GM19397 (cell line): ENCODE results near the gene HDAC2.
"Not testable (repeated sequence)": the region's sequence is repeated elsewhere in the genome, so short reads cannot be mapped to it uniquely, and the experiment has no call there.

Experiments
- ATAC-seq: cut with Tn5 transposase; IDR thresholded peaks from one replicate; pipeline ENCODE4 v1.9.1; 2021; ENCODE audit warnings: mild to moderate bottlenecking, moderate library complexity; ENCODE audit not compliant: unreplicated experiment

The HDAC2 gene

GRCh38 chr6:113970805-113971676, at the start of gene HDAC2:
Gene HDAC2, minus strand, starts transcription at chr6:113971148. Its CDS starts 240 bp downstream, at chr6:113970908.
- ATAC-seq, result peak; percentile 85

GRCh38 chr6:114020196-114020595, 49.2 kb upstream of the HDAC2 start:
- ATAC-seq, result no peak

GRCh38 chr6:114017146-114017545, 46.2 kb upstream of the HDAC2 start:
- not testable (repeated sequence) for ATAC-seq

GRCh38 chr6:114014106-114014505, 43.2 kb upstream of the HDAC2 start:
- not testable (repeated sequence) for ATAC-seq

- not testable (repeated sequence) for ATAC-seq
These were observed 40.5 kb upstream of the HDAC2 start for GRCh38 chr6:114011486-114011885.

- ATAC-seq, result no peak
These were observed 39.6 kb upstream of the HDAC2 start for GRCh38 chr6:114010540-114010939.

GRCh38 chr6:114009192-114009591, 38.2 kb upstream of the HDAC2 start:
- ATAC-seq, result no peak

GRCh38 chr6:114008331-114008730, 37.4 kb upstream of the HDAC2 start:
- no peak for ATAC-seq

GRCh38 chr6:114007516-114007915, 36.6 kb upstream of the HDAC2 start:
- ATAC-seq, result no peak

- ATAC-seq, result no peak
These were observed 30.4 kb upstream of the HDAC2 start for GRCh38 chr6:114001354-114001753.

- ATAC-seq, result no peak
These were observed 29.1 kb upstream of the HDAC2 start for GRCh38 chr6:114000069-114000468.

GRCh38 chr6:113999284-113999683, 28.3 kb upstream of the HDAC2 start:
- no peak for ATAC-seq

- ATAC-seq, result no peak
These were observed 27.9 kb upstream of the HDAC2 start for GRCh38 chr6:113998811-113999210.

- no peak for ATAC-seq
These were observed 26.2 kb upstream of the HDAC2 start for GRCh38 chr6:113997116-113997515.

GRCh38 chr6:113995634-113996033, 24.7 kb upstream of the HDAC2 start:
- ATAC-seq, result no peak

GRCh38 chr6:113994934-113995342, 24.0 kb upstream of the HDAC2 start:
- peak; percentile 94 for ATAC-seq

- ATAC-seq, result no peak
These were observed 18.7 kb upstream of the HDAC2 start for GRCh38 chr6:113989675-113990074.

- not testable (repeated sequence) for ATAC-seq
These were observed 11.7 kb upstream of the HDAC2 start for GRCh38 chr6:113982675-113983074.

GRCh38 chr6:113982055-113982550, 11.2 kb upstream of the HDAC2 start:
- ATAC-seq, result no peak

- ATAC-seq, result peak; percentile 87
These were observed 10.1 kb upstream of the HDAC2 start for GRCh38 chr6:113980937-113981554.

GRCh38 chr6:113979937-113980336, 9.0 kb upstream of the HDAC2 start:
- no peak for ATAC-seq

- no peak for ATAC-seq
These were observed 7.2 kb upstream of the HDAC2 start for GRCh38 chr6:113978084-113978675.
